Transverse colon (tissue), 4 donors: Measurements from ENCODE around the gene TGM3. TPM values are rescaled to one million over a fixed set of nuclear protein-coding genes. Genes with fewer than 3 reads are reported as not detected.

ENCODE experiments used
- DNase-seq: peaks from one replicate; pipeline ENCODE4 v3.0.0-alpha.2; 2019
- H3K27ac ChIP-seq, 4 donors: fragments of 200-600 bp; sonication (generic); 2 replicates each; pipeline ENCODE4 v1.5.1; 2016 to 2018; ENCODE audit warnings: inconsistent platforms in 4 of 4
- H3K27me3 ChIP-seq: fragments of 200-600 bp; sonication (generic); 2 replicates; pipeline ENCODE4 v1.5.1; 2017; ENCODE audit warnings: inconsistent platforms
- H3K36me3 ChIP-seq, 4 donors: fragments of 200-600 bp; sonication (generic); 2 replicates each; pipeline ENCODE4 v1.5.1; 2017 to 2019; ENCODE audit warnings: inconsistent platforms in 4 of 4
- H3K4me1 ChIP-seq, 4 donors: fragments of 200-600 bp; sonication (generic); 2 replicates each; pipeline ENCODE4 v1.5.1; 2017 to 2020; ENCODE audit warnings: inconsistent platforms in 4 of 4
- H3K4me3 ChIP-seq, 4 donors: fragments of 200-600 bp; sonication (generic); 1 replicate in 1 of 4; 2 replicates in 3 of 4; pipeline versions ENCODE4 v1.5.1 to v1.6.1; 2017 to 2019; ENCODE audit warnings: inconsistent platforms in 4 of 4
- H3K9me3 ChIP-seq, 2 donors: fragments of 200-600 bp; sonication (generic); 2 replicates each; pipeline ENCODE4 v1.5.1; 2017 to 2019; ENCODE audit warnings: inconsistent platforms in 2 of 2
- EP300 ChIP-seq: sonication (generic); formaldehyde crosslinking; IDR thresholded peaks from one replicate; pipeline ENCODE4 v1.6.1; 2017; ENCODE audit warnings: antibody characterized with exemption, low read depth
- POLR2A ChIP-seq: fragments of 450-650 bp; IDR thresholded peaks from one replicate; pipeline ENCODE4 v1.6.1; 2016; ENCODE audit warnings: antibody characterized with exemption, mild to moderate bottlenecking, moderate library complexity
- POLR2AphosphoS5 ChIP-seq, 3 donors: sonication (generic); formaldehyde crosslinking; IDR thresholded peaks; one replicate each; pipeline ENCODE4 v1.6.1; 2016; ENCODE audit warnings: antibody characterized with exemption in 3 of 3
- WGBS, 2 donors: methylation state at CpG; one replicate each; pipeline ENCODE4 v1.1.5; 2018; ENCODE audit warnings: low coverage in 1 of 2; 5-methylcytosine and 5-hydroxymethylcytosine counted together
- in situ Hi-C, 4 donors: fragments of 200-750 bp; cut with MboI; loops; one replicate each; pipeline versions ENCODE4 v1.15.0 to v1.15.1; 2017; ENCODE audit warnings: low sequenced_read_pairs in 3 of 4, low pct_ligation_motif_present in 1 of 4, low pct_unique_long_range_greater_than_20kb in 1 of 4
- intact Hi-C: fragments of 100-400 bp; cut with DNase I; formaldehyde crosslinking; loops from one replicate; pipeline ENCODE4 v1.15.1; 2023; ENCODE audit warnings: low total_unique reads
- total RNA-seq, 4 donors: library from RNA; depleted of rRNA; stranded (reverse); fragments of >200 nt; gene quantifications; one replicate each; pipeline ENCODE4 v1.1.0, GENCODE V29; 2016
- TF ChIP-seq, protein P1 (sequence below), 5 experiments: fragments of 200-600 bp in 3 of 5; fragments of 450-650 bp in 2 of 5; sonication (generic) in 3 of 5; IDR thresholded peaks; 1 replicate in 2 of 5; 2 replicates in 3 of 5; pipeline ENCODE4 v1.5.1; 2016 to 2017; ENCODE audit warnings: antibody characterized with exemption in 5 of 5, inconsistent platforms in 3 of 5, mild to moderate bottlenecking in 2 of 5, moderate library complexity in 1 of 5

The TGM3 gene
- total RNA-seq, 4 donors from 2014 or later, result 0.14 TPM; not detected in 3

DNA sequence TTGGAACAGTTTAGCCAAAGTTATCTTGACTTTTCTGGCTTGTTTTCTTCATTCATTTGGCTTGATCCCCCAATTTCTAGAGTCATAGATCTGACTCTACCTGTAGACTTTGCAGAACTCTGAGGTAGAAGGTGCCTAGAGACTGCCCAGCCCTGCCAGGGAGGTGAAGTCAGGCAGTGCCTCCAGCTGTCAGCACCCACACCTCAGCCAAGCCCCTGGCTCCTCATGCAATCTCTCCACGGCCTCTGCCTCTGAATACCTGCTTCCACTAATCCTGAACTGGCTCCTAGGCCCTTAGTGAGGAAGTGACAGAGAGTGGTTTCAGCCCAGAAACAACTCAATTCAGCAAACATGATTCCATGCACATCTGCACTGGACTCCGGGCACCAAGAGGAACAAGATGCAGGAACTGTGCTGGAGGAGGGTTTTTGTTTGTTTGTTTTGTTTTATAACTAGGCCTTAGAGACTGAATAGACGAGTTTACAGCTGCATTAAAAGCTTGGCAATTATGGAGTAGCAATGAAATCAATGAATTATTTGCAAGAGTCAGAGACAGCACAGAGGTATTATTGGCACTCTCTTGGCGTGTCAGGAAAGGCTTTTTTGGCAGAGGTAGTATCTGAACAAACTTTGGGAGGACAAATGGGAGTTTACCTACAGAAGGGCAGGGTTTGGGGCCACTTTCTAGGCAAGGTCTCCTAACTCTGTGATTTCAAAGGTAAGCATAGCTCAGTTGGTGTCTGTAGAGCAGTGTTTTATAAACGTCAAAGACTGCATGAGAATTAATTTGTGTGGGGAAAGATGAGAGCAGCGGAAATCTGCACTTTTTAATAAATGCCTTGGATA, 25.2 kb downstream of the TGM3 start:
- in situ Hi-C loops, result no loop called here

DNA sequence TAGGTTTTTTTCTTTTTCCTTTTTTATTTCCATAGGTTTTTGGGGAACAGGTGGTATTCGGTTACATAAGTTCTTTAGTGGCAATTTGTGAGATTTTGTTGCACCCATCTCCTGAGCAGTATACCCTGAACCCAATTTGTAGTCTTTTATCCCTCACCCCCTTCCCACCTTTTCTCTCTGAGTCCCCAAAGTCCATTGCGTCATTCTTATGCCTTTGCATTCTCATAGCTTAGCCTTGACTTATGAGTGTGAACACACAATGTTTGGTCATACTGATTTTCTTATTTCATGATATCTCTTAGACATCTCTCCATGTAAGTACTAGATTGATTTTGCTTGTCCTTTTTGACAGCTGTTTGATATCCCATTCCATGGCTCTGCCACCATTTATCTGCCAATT, 27.2 kb downstream of the TGM3 start:
- Histone ChIP-seq H3K36me3 (no peaks in the 10 kb centered on the region), H3K27ac (no peak overlapping the region), H3K9me3 (no peaks in the 10 kb centered on the region), H3K4me1 (peaks cover 0 to 9% (median 3%) of the 10 kb centered on the region in 4 donors), H3K27me3 (no peaks in the 10 kb centered on the region), H3K4me3 (no peak overlapping the region)
- in situ Hi-C loops (no loop called here), intact Hi-C loops (no loop called here)
- DNase-seq, result no peak
- TF ChIP-seq, protein P1, sequence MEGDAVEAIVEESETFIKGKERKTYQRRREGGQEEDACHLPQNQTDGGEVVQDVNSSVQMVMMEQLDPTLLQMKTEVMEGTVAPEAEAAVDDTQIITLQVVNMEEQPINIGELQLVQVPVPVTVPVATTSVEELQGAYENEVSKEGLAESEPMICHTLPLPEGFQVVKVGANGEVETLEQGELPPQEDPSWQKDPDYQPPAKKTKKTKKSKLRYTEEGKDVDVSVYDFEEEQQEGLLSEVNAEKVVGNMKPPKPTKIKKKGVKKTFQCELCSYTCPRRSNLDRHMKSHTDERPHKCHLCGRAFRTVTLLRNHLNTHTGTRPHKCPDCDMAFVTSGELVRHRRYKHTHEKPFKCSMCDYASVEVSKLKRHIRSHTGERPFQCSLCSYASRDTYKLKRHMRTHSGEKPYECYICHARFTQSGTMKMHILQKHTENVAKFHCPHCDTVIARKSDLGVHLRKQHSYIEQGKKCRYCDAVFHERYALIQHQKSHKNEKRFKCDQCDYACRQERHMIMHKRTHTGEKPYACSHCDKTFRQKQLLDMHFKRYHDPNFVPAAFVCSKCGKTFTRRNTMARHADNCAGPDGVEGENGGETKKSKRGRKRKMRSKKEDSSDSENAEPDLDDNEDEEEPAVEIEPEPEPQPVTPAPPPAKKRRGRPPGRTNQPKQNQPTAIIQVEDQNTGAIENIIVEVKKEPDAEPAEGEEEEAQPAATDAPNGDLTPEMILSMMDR (IDR thresholded peaks at IDR 0.05), result no peak
- TF ChIP-seq POLR2A, result no peak
- TF ChIP-seq POLR2AphosphoS5 (IDR thresholded peaks at IDR 0.05), result no peak
- TF ChIP-seq EP300, result no peak
- WGBS, 2 donors, result 94 to 95% methylated on average over 2 of the region's 2 CpGs

More for the DNA sequence above, 25.2 kb downstream of the TGM3 start:
- H3K36me3 ChIP-seq, result no peaks in the 10 kb centered on the region
- WGBS, 2 donors, result 25 to 43% methylated on average over 4 to 6 of the region's 6 CpGs
- peaks cover 0 to 7% (median 3%) of the 10 kb centered on the region in 4 donors for H3K4me1 ChIP-seq
- H3K27ac ChIP-seq, result no peak overlapping the region
- no peak for DNase-seq
- no peaks in the 10 kb centered on the region for H3K9me3 ChIP-seq
- no peak for TF ChIP-seq EP300
- TF ChIP-seq POLR2AphosphoS5 (IDR thresholded peaks at IDR 0.05), result no peak
- TF ChIP-seq POLR2A, result no peak
- TF ChIP-seq, protein P1 (IDR thresholded peaks at IDR 0.05), result no peak
- no peak overlapping the region for H3K4me3 ChIP-seq
- H3K27me3 ChIP-seq, result no peaks in the 10 kb centered on the region
- intact Hi-C loops, result no loop called here

DNA sequence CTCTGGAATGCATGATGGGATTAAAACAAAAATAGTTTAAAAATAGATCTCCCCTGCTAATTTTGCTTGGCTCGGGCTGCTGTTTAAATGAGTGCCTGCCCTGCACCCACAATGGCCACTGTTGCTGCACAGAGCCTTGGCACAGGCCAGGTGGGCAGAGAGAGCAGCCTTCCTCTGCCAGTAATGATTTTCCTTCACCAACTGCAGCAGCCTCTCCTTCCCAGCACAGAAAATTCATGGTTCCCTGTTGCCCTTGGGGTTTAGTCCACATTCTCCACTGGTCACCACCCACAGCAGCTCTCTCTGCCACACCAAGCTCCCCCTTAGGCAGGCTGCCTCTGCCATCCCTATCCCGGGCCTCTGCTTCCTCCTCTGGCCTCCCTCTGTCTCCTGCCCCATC, 30.2 kb downstream of the TGM3 start:
- no peak for DNase-seq
- Histone ChIP-seq H3K4me3 (no peak overlapping the region), H3K27ac (no peak overlapping the region), H3K27me3 (no peaks in the 10 kb centered on the region), H3K9me3 (no peaks in the 10 kb centered on the region), H3K36me3 (no peaks in the 10 kb centered on the region), H3K4me1 (peaks cover 0 to 10% (median 6%) of the 10 kb centered on the region in 4 donors)
- intact Hi-C loops, result no loop called here
- in situ Hi-C loops, result no loop called here
- TF ChIP-seq POLR2A (no peak), EP300 (no peak), POLR2AphosphoS5 (IDR thresholded peaks at IDR 0.05) (no peak)
- TF ChIP-seq, protein P1 (IDR thresholded peaks at IDR 0.05), result no peak
- WGBS, 2 donors, result 48% methylated on average over 2 of the region's 2 CpGs; no CpG with 5 or more reads in 1 of the 2 donors

DNA sequence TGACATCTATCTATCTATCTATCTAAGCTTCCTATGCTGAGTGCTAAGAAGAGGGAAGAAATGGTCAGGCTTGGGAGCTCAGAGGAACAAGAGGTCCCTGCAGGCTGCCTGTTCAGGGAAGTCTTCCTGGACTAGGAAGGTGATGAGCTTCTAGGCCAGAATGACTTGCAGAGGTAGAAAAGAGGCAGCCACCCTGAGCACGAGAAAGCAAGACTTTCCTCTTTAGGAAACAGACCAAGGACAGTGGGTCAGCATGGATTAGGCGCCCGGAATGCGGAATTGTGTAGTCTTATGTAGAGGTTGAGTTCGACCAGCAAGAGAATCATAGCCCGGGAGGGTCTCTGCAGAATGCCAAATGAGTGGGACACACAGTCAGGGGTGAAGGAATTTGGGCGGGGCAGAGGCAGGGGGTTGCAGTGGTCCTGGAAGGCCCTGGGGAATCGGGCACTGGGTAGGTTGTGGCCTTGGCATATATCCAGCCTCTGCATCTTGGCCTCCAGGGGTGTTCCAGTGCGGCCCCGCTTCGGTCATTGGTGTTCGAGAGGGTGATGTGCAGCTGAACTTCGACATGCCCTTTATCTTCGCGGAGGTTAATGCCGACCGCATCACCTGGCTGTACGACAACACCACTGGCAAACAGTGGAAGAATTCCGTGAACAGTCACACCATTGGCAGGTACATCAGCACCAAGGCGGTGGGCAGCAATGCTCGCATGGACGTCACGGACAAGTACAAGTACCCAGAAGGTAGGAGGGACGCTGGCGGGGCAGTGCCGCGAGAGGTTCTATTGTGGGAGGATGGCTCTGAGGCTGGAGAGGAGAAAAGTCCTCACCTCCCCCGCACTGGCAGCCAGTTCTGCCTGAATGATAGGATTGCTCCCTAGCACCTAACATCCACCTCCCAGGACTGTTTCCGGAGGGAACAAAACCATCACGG, 32.1 kb downstream of the TGM3 start:
- WGBS, 2 donors, result 73 to 92% methylated on average over 3 to 30 of the region's 30 CpGs
- in situ Hi-C loops, result no loop called here
- no peaks in the 10 kb centered on the region for H3K36me3 ChIP-seq
- no peak for DNase-seq
- H3K4me1 ChIP-seq, result peaks cover 0 to 4% (median 4%) of the 10 kb centered on the region in 4 donors
- H3K4me3 ChIP-seq, result no peak overlapping the region
- TF ChIP-seq POLR2A (no peak), EP300 (no peak), POLR2AphosphoS5 (IDR thresholded peaks at IDR 0.05) (no peak)
- TF ChIP-seq, protein P1 (IDR thresholded peaks at IDR 0.05), result no peak
- H3K27ac ChIP-seq, result no peak overlapping the region
- H3K9me3 ChIP-seq, result no peaks in the 10 kb centered on the region
- H3K27me3 ChIP-seq, result no peaks in the 10 kb centered on the region
- intact Hi-C loops, result no loop called here
